H4 (cell line): ENCODE results near the gene KAT2B. TPM values are rescaled to one million over a fixed set of nuclear protein-coding genes. Genes with fewer than 3 reads are reported as not detected.

Source experiments
- DNase-seq: peaks from one replicate; pipeline ENCODE4 v3.0.0-alpha.2; 2015; ENCODE audit warnings: low spot score
- total RNA-seq: library from RNA; depleted of rRNA; stranded (reverse); fragments of >200 nt; shearing (Covaris generic); gene quantifications from 2 replicates; pipeline ENCODE4 v1.2.3, GENCODE V29; 2014

Gene KAT2B
- total RNA-seq, 1 experiment from 2014 or later: 2.2 TPM

- DNase-seq: no peak
These were observed 102.3 kb downstream of the KAT2B start for GRCh38 chr3:20142517-20142916.

- no peak for DNase-seq
These were observed 103.3 kb downstream of the KAT2B start for GRCh38 chr3:20143519-20143918.

GRCh38 chr3:20145874-20146273, 105.6 kb downstream of the KAT2B start:
- DNase-seq: no peak

- no peak for DNase-seq
These were observed 106.1 kb downstream of the KAT2B start for GRCh38 chr3:20146301-20146700.

GRCh38 chr3:20147361-20147760, 107.1 kb downstream of the KAT2B start:
- DNase-seq: no peak

- no peak for DNase-seq
These were observed 108.2 kb downstream of the KAT2B start for GRCh38 chr3:20148466-20148865.

- no peak for DNase-seq
These were observed 113.8 kb downstream of the KAT2B start for GRCh38 chr3:20154078-20154477.

- DNase-seq: no peak
These were observed 114.7 kb downstream of the KAT2B start for GRCh38 chr3:20154928-20155327.

GRCh38 chr3:20160230-20160629, 120.0 kb downstream of the KAT2B start:
- DNase-seq: no peak

GRCh38 chr3:20161714-20162113, 121.5 kb downstream of the KAT2B start:
- DNase-seq: no peak

GRCh38 chr3:20173844-20174410, 133.7 kb downstream of the KAT2B start:
- no peak for DNase-seq

GRCh38 chr3:20181276-20181675, 141.0 kb downstream of the KAT2B start:
- no peak for DNase-seq

- no peak for DNase-seq
These were observed 142.0 kb downstream of the KAT2B start for GRCh38 chr3:20182206-20182605.

- DNase-seq: no peak
These were observed 145.1 kb downstream of the KAT2B start for GRCh38 chr3:20185331-20185678.

GRCh38 chr3:20185679-20186599, 145.7 kb downstream of the KAT2B start, which contains the start of gene SGO1:
SGO1 (minus strand) TSS chr3:20186206; CDS start chr3:20184027, 2,179 bp downstream.
- peak; percentile 96 for DNase-seq

- DNase-seq: no peak
These were observed 146.4 kb downstream of the KAT2B start for GRCh38 chr3:20186600-20187004.

- no peak for DNase-seq
These were observed 150.7 kb downstream of the KAT2B start for GRCh38 chr3:20190991-20191390.

GRCh38 chr3:20194793-20195460, 154.7 kb downstream of the KAT2B start:
- DNase-seq: no peak

- DNase-seq: peak; percentile 4
These were observed 157.5 kb downstream of the KAT2B start for GRCh38 chr3:20197775-20198174.

- DNase-seq: no peak
These were observed 160.9 kb downstream of the KAT2B start for GRCh38 chr3:20201143-20201542.
